PC-3 (cell line): ENCODE measurements around the gene HMGXB3. TPM values are rescaled to one million over a fixed set of nuclear protein-coding genes. Genes with fewer than 3 reads are reported as not detected.

ENCODE experiments used
- ATAC-seq: fragments of 200-7000 bp; cut with Tn5 transposase; 2 replicates; pipeline ENCODE4 v1.9.1; 2020; ENCODE audit warnings: mild to moderate bottlenecking, moderate library complexity
- BruUV-seq: library from RNA; stranded (reverse); fragments of 400-500 nt; replicated peaks from 2 replicates; lab custom pipeline; 2021; lab: Mats Ljungman, UMichigan
- CTCF ChIA-PET: fragments of 300-600 bp; sonication (Branson Sonifier 250); formaldehyde crosslinking; loops from one replicate; lab custom pipeline; 2022; ENCODE audit warnings: antibody characterized with exemption; lab: Charles Lee
- POLR2A ChIA-PET: fragments of 300-600 bp; sonication (Branson Sonifier 250); formaldehyde crosslinking; loops from one replicate; lab custom pipeline; 2022; ENCODE audit warnings: antibody characterized with exemption; ENCODE audit not compliant: unreplicated experiment; lab: Charles Lee
- DNase-seq: peaks from one replicate; pipeline ENCODE4 v3.0.0-alpha.2; 2015
- H2AFZ ChIP-seq: fragments of 300-600 bp; sonication (generic); 2 replicates; pipeline ENCODE4 v1.6.0; 2016; ENCODE audit warnings: antibody characterized with exemption, low read length
- H3F3A ChIP-seq: fragments of 300-600 bp; sonication (generic); one replicate; pipeline ENCODE4 v1.6.0; 2017; ENCODE audit warnings: antibody characterized with exemption, low read length, control low read depth, mild to moderate bottlenecking; ENCODE audit not compliant: unreplicated experiment
- H3K27ac ChIP-seq: fragments of 300-600 bp; sonication (generic); 2 replicates; pipeline ENCODE4 v1.5.1; 2016; ENCODE audit warnings: mild to moderate bottlenecking, low read length
- H3K27me3 ChIP-seq: fragments of 300-600 bp; sonication (generic); 2 replicates; pipeline ENCODE4 v1.6.1; 2016; ENCODE audit warnings: low read length, mixed read lengths
- H3K36me3 ChIP-seq: fragments of 300-600 bp; sonication (generic); 2 replicates; pipeline ENCODE4 v1.6.1; 2016; ENCODE audit warnings: low read depth, mixed run types, low read length, mixed read lengths
- H3K4me1 ChIP-seq: fragments of 300-600 bp; sonication (generic); 2 replicates; pipeline ENCODE4 v1.5.1; 2016; ENCODE audit warnings: low read length; ENCODE audit not compliant: insufficient read depth
- H3K4me2 ChIP-seq: fragments of 300-600 bp; sonication (generic); 2 replicates; pipeline ENCODE4 v1.6.0; 2016; ENCODE audit warnings: low read length
- H3K4me3 ChIP-seq: fragments of 300-600 bp; sonication (generic); 2 replicates; pipeline ENCODE4 v1.5.1; 2016; ENCODE audit warnings: mild to moderate bottlenecking, low read length, mixed read lengths
- H3K79me2 ChIP-seq: fragments of 300-600 bp; sonication (generic); 2 replicates; pipeline ENCODE4 v1.6.1; 2017; ENCODE audit warnings: low read length, mixed read lengths
- H3K9ac ChIP-seq: fragments of 300-600 bp; sonication (generic); 2 replicates; pipeline ENCODE4 v1.6.0; 2016; ENCODE audit warnings: mild to moderate bottlenecking, low read length
- H3K9me2 ChIP-seq: fragments of 300-600 bp; sonication (generic); replicated peaks from 2 replicates; pipeline ENCODE4 v1.6.1; 2016; ENCODE audit warnings: mixed run types, low read length, mixed read lengths
- H3K9me3 ChIP-seq: fragments of 300-600 bp; sonication (generic); 2 replicates; pipeline ENCODE4 v1.6.1; 2016; ENCODE audit warnings: low read length, mixed read lengths
- H4K20me1 ChIP-seq: fragments of 300-600 bp; sonication (generic); 2 replicates; pipeline ENCODE4 v1.6.1; 2016; ENCODE audit warnings: low read length, mixed read lengths
- EZH2 ChIP-seq: fragments of 300-600 bp; sonication (generic); IDR thresholded peaks from one replicate; pipeline ENCODE4 v1.6.1; 2017; ENCODE audit warnings: antibody characterized with exemption, mild to moderate bottlenecking, low read length; ENCODE audit not compliant: unreplicated experiment
- EZH2phosphoT487 ChIP-seq: fragments of 300-600 bp; sonication (generic); IDR thresholded peaks from 2 replicates; pipeline ENCODE4 v1.6.1; 2018; ENCODE audit warnings: mild to moderate bottlenecking, antibody characterized with exemption, low read length, borderline replicate concordance
- intact Hi-C: fragments of 100-400 bp; cut with micrococcal nuclease; formaldehyde crosslinking; loops from 2 replicates; pipeline ENCODE4 v1.9.0; 2023
- total RNA-seq: library from RNA; depleted of rRNA; stranded (reverse); fragments of >200 nt; gene quantifications from 2 replicates; pipeline ENCODE4 v1.2.3, GENCODE V29; 2014
- TF ChIP-seq, protein P1 (sequence below): fragments of 300-600 bp; sonication (generic); conservative IDR thresholded peaks from 2 replicates; pipeline ENCODE4 v1.5.1; 2017; ENCODE audit warnings: antibody characterized with exemption, low read depth, mild to moderate bottlenecking, low read length

Gene HMGXB3
- total RNA-seq, 1 experiment from 2014 or later = 56.6 TPM

DNA sequence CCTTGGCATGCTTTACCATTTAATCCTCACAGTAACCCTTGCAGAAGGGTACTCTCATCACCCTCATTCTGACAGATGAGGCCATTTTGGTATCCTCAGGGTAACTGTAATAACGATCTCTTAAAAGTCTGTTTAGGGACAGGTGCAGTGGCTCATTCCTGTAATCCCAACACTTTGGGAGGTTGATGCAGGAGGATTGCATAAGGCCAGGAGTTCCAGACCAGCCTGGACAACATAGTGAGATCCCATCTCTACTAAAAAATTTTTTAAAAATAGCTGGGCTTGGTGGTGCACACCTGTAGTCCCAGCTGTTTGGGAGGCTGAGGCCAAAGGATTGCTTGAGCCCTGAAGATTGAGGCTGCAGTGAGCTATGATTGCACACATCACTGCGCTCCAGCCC is 54.0 kb downstream of the HMGXB3 start:
- no peaks in the 10 kb centered on the region for H3K79me2 ChIP-seq
- DNase-seq = no peak
- TF ChIP-seq EZH2phosphoT487 (no peak), EZH2 (no peak)
- TF ChIP-seq, protein P1, sequence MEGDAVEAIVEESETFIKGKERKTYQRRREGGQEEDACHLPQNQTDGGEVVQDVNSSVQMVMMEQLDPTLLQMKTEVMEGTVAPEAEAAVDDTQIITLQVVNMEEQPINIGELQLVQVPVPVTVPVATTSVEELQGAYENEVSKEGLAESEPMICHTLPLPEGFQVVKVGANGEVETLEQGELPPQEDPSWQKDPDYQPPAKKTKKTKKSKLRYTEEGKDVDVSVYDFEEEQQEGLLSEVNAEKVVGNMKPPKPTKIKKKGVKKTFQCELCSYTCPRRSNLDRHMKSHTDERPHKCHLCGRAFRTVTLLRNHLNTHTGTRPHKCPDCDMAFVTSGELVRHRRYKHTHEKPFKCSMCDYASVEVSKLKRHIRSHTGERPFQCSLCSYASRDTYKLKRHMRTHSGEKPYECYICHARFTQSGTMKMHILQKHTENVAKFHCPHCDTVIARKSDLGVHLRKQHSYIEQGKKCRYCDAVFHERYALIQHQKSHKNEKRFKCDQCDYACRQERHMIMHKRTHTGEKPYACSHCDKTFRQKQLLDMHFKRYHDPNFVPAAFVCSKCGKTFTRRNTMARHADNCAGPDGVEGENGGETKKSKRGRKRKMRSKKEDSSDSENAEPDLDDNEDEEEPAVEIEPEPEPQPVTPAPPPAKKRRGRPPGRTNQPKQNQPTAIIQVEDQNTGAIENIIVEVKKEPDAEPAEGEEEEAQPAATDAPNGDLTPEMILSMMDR = no peak
- H3K9ac ChIP-seq = no peak overlapping the region
- no peaks in the 10 kb centered on the region for H3K9me3 ChIP-seq
- peaks cover 45% of the 10 kb centered on the region for H3K4me1 ChIP-seq
- H2AFZ ChIP-seq = no peak overlapping the region
- peaks cover 52% of the 10 kb centered on the region for H3K36me3 ChIP-seq
- no peak overlapping the region for H3K27ac ChIP-seq
- no peak for ATAC-seq
- ChIA-PET CTCF (interaction anchor here (0.6 kb wide), 1 partner anchor 252 kb away, joined by 7 read pairs; no protein-coding TSS in a partner anchor), POLR2A (no interaction called here)
- H3K9me2 ChIP-seq = no peaks in the 10 kb centered on the region
- H3F3A ChIP-seq = no peaks in the 10 kb centered on the region
- no peak overlapping the region for H3K4me3 ChIP-seq
- BruUV-seq = no TSS peak
- no peaks in the 10 kb centered on the region for H4K20me1 ChIP-seq
- no peak overlapping the region for H3K4me2 ChIP-seq
- no peaks in the 10 kb centered on the region for H3K27me3 ChIP-seq
- intact Hi-C loops = no loop called here

DNA sequence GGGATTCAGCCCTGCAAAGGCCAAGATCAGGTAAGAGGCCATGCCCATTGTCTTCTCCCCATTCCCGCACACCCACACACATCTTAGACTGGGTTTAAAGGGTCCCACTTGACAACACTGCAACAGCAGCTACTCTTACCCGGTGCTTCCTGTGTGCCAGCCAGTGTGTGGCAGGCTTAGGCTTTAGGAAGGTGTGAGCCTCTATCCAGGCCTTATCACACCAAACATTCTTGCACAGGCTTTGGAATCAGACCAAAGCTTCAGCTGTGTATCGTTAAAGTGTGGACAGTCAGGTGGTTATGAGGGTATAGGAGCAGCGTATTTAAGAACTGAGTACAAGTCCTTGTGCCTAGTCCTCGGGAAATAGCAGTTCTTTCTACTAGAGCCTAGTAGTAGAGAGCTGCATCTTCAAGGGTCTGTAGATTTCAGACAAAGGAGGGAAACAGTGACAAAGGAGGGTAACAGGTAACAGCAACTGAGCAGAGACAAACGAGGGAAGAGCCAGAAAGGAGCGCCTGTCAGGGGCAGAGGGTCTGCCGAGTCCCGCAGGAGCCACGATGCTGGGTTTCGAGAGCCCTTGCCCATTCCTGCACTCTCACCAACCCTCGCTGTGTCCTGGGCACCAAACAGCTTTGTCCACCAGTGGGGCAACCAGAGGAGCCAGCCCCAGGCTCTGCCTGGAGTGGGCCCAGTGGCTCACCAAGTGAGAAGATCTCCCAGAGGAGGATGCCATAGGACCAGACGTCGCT is 55.0 kb downstream of the HMGXB3 start:
- no peak overlapping the region for H3K4me3 ChIP-seq
- intact Hi-C loops = no loop called here
- H3K79me2 ChIP-seq = no peaks in the 10 kb centered on the region
- no peaks in the 10 kb centered on the region for H3F3A ChIP-seq
- TF ChIP-seq, protein P1 = no peak
- TF ChIP-seq EZH2phosphoT487 (no peak), EZH2 (no peak)
- no peaks in the 10 kb centered on the region for H3K9me2 ChIP-seq
- no peak overlapping the region for H3K9ac ChIP-seq
- H3K4me1 ChIP-seq = peaks cover 35% of the 10 kb centered on the region
- POLR2A ChIA-PET = no interaction called here
- BruUV-seq = TSS peak; percentile 7
- no peaks in the 10 kb centered on the region for H4K20me1 ChIP-seq
- no peak overlapping the region for H2AFZ ChIP-seq
- DNase-seq = no peak
- H3K4me2 ChIP-seq = no peak overlapping the region
- ATAC-seq = no peak
- H3K27me3 ChIP-seq = no peaks in the 10 kb centered on the region
- CTCF ChIA-PET = interaction anchor here (0.6 kb wide), 1 partner anchor 253 kb away, joined by 7 read pairs; no protein-coding TSS in a partner anchor
- H3K9me3 ChIP-seq = no peaks in the 10 kb centered on the region
- H3K36me3 ChIP-seq = peaks cover 44% of the 10 kb centered on the region
- H3K27ac ChIP-seq = no peak overlapping the region

DNA sequence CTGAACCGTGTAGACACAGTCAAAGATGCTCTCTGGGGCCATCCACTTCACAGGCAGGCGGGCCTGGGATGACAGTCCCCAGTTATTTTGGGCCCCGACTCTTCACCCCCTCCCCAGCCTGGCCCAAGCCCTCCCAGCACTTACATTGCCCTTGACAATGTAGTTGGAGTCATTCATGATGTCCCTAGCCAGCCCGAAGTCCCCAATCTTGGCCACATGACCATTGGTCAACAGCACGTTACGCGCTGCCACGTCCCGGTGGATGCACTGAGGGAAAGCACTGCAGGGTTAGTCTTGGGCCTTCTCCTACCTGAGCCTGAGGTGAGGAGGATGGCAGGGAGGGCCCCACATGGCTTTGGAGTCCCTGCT is 55.5 kb downstream of the HMGXB3 start:
- BruUV-seq = no TSS peak
- DNase-seq (no peak), ATAC-seq (no peak)
- intact Hi-C loops = no loop called here
- Histone ChIP-seq H4K20me1 (no peaks in the 10 kb centered on the region), H3K79me2 (no peaks in the 10 kb centered on the region), H3K36me3 (peaks cover 38% of the 10 kb centered on the region), H3K4me2 (no peak overlapping the region), H3K9me2 (no peaks in the 10 kb centered on the region), H3K9ac (no peak overlapping the region), H3K27me3 (no peaks in the 10 kb centered on the region), H3K4me1 (peaks cover 32% of the 10 kb centered on the region), H2AFZ (no peak overlapping the region), H3K27ac (no peak overlapping the region), H3K9me3 (no peaks in the 10 kb centered on the region), H3F3A (no peaks in the 10 kb centered on the region), H3K4me3 (no peak overlapping the region)
- ChIA-PET CTCF (no interaction called here), POLR2A (no interaction called here)
- TF ChIP-seq EZH2 = no peak
- TF ChIP-seq, protein P1 = no peak
- no peak for TF ChIP-seq EZH2phosphoT487
